Measurements from ENCODE around the gene CCRL2. TPM values are rescaled to one million over a fixed set of nuclear protein-coding genes. Genes with fewer than 3 reads are reported as not detected.

The CCRL2 gene
- total RNA-seq, 2 donors from 2014 or later = 0.41 to 4.4 TPM

DNA sequence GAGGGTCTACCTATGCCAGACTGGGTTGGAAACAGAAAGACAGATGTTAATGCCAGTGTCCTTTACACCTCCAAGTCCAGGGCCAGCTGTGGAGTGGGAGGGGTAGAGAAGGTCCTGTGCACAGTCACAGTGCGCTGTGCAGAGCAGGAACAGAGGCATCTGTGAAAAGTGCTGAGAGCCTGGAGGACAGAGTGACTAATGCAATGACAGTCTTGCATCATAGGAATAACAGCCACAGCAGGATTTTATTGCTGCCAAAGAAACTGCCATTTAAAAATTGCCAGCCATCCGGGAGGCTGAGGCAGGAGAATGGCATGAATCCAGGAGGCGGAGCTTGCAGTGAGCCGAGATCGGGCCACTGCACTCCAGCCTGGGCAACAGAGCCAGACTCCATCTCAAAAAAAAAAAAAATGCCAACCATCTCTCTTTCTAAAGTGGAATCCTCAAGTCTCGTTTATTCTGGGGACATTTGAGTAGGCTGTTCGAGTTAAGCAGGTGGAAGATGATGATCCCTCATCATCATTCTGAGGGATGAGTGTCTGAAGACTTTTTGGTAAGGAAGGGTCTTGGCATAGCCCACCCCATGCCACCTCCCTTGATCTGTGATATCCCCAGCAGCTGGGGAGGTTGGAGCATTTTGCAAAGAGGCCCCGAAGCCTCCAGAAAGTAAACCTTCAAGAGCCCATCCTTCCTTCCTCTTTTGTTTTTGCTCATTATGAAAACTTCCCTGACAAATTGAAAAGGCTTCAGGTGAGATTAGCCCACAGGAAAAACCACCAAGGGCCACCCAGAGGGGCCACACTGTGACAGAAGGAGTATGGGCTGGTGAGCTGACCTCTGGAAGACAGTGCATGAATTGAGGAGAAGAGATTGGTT, 45.4 kb upstream of the CCRL2 start:
- H3K4me3 ChIP-seq = no peak overlapping the region
- H3K4me1 ChIP-seq (ENCODE audit: control insufficient read depth in 1 of 2, low read depth in 2 of 2) = no peaks in the 10 kb centered on the region
- H3K36me3 ChIP-seq = no peaks in the 10 kb centered on the region
- no peaks in the 10 kb centered on the region for H3K27me3 ChIP-seq (replicated peaks; ENCODE audit: insufficient read depth)
- no peak overlapping the region for H3K27ac ChIP-seq
- DNase-seq (ENCODE audit: low spot score) = no peak
- no peak for ATAC-seq (ENCODE audit: insufficient number of reproducible peaks, low FRiP score, low read depth)
- H3K9me3 ChIP-seq = no peaks in the 10 kb centered on the region
- no peak for TF ChIP-seq CTCF (IDR thresholded peaks at IDR 0.05)

- Histone ChIP-seq H3K36me3 (no peaks in the 10 kb centered on the region), H3K9me3 (no peaks in the 10 kb centered on the region), H3K4me3 (no peak overlapping the region), H3K4me1 (ENCODE audit: control insufficient read depth in 1 of 2, low read depth in 2 of 2) (no peaks in the 10 kb centered on the region), H3K27me3 (replicated peaks; ENCODE audit: insufficient read depth) (no peaks in the 10 kb centered on the region), H3K27ac (no peak overlapping the region)
- ATAC-seq (ENCODE audit: insufficient number of reproducible peaks, low FRiP score, low read depth) (no peak), DNase-seq (ENCODE audit: low spot score) (no peak)
- no peak for TF ChIP-seq CTCF (IDR thresholded peaks at IDR 0.05)
Observed at GRCh38 chr3:46365041-46365440, 42.0 kb upstream of the CCRL2 start.

DNA sequence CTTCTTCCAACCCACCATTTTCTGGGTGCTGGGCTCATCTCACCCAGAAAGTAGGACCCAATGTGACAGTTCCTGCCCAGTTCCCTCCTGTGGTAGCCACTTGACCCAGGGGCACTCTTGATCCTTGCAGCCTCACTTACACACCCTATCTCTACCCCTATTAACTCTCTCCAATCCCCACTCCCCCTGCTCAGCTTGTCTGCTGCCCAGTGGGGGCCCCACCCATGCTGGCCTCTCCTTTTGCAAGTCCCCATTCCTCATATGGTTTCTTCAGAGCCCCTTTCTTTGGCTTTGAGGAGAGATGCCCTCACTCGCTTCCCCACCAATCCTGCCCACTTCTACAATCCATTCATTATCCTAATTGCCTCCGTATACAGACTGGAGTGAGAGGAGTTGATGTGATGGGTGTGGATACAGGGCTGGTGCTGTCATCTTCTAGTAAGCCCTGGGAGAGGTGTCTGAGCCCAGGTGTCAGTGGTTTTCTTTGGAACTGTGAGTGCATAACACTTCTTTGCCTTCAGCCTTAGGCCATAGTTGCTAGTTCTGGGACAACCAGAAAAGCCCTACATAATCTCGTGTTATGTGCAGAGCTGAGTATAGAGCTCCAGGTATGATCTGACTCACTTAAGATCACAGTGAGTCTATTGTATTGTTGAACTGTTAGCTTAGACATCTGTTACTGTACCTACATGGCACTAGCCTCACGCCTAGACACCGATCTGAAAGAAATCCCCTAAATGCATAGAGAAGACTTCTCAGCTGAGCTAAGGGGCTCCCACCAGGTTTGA, 41.1 kb upstream of the CCRL2 start:
- Histone ChIP-seq H3K27me3 (replicated peaks; ENCODE audit: insufficient read depth) (no peaks in the 10 kb centered on the region), H3K36me3 (no peaks in the 10 kb centered on the region), H3K4me1 (ENCODE audit: control insufficient read depth in 1 of 2, low read depth in 2 of 2) (no peaks in the 10 kb centered on the region), H3K27ac (no peak overlapping the region), H3K4me3 (no peak overlapping the region), H3K9me3 (no peaks in the 10 kb centered on the region)
- no peak for TF ChIP-seq CTCF (IDR thresholded peaks at IDR 0.05)
- DNase-seq (ENCODE audit: low spot score) = no peak
- no peak for ATAC-seq (ENCODE audit: insufficient number of reproducible peaks, low FRiP score, low read depth)

- ATAC-seq (ENCODE audit: insufficient number of reproducible peaks, low FRiP score, low read depth) (no peak), DNase-seq (ENCODE audit: low spot score) (no peak)
- Histone ChIP-seq H3K27me3 (replicated peaks; ENCODE audit: insufficient read depth) (no peaks in the 10 kb centered on the region), H3K4me3 (no peak overlapping the region), H3K36me3 (no peaks in the 10 kb centered on the region), H3K27ac (no peak overlapping the region), H3K9me3 (no peaks in the 10 kb centered on the region), H3K4me1 (ENCODE audit: control insufficient read depth in 1 of 2, low read depth in 2 of 2) (no peaks in the 10 kb centered on the region)
- no peak for TF ChIP-seq CTCF (IDR thresholded peaks at IDR 0.05)
Observed at GRCh38 chr3:46367811-46368210, 39.2 kb upstream of the CCRL2 start.

GRCh38 chr3:46368569-46368968, 38.5 kb upstream of the CCRL2 start:
- no peak for TF ChIP-seq CTCF (IDR thresholded peaks at IDR 0.05)
- no peak overlapping the region for H3K27ac ChIP-seq
- H3K4me3 ChIP-seq = no peak overlapping the region
- ATAC-seq (ENCODE audit: insufficient number of reproducible peaks, low FRiP score, low read depth) = no peak
- H3K36me3 ChIP-seq = no peaks in the 10 kb centered on the region
- no peaks in the 10 kb centered on the region for H3K9me3 ChIP-seq
- no peak for DNase-seq (ENCODE audit: low spot score)
- H3K27me3 ChIP-seq (replicated peaks; ENCODE audit: insufficient read depth) = no peaks in the 10 kb centered on the region
- no peaks in the 10 kb centered on the region for H3K4me1 ChIP-seq (ENCODE audit: control insufficient read depth in 1 of 2, low read depth in 2 of 2)

All from thoracic aorta (tissue), 2 donors.